ENCODE results near the gene EYS. TPM values are rescaled to one million over a fixed set of nuclear protein-coding genes. Genes with fewer than 3 reads are reported as not detected.

Gene EYS
- total RNA-seq, 1 experiment from 2014 or later: not detected

DNA sequence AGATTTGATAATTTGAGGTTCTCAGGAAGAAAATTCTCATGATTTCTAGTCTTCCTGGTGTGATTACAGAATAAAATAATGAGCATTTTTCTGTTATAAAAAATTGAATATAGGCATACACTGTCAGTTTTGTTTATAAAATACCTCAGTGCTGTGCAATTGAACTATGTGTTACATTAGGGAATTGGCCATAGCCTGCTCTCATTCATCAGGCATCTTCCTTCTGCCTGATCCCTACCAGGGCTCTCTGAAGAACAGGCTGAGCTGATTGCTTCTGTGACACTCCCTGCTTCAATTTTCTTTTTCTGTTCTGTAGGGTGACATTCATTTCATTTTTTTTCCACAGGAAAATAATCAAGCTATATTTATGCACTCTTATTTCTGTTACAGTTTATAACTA lies 1908.6 kb downstream of the EYS start:
- Histone ChIP-seq H2AFZ (ENCODE audit: low read length) (no peak overlapping the region), H3K9ac (ENCODE audit: extremely low read depth, insufficient read length, low read length) (no peak overlapping the region), H3K14ac (ENCODE audit: insufficient read depth, low read length) (no peak overlapping the region), H3K9me3 (ENCODE audit: control insufficient read depth, low read depth, low read length) (no peaks in the 10 kb centered on the region), H4K8ac (replicated peaks; ENCODE audit: insufficient read length, low read depth, low read length) (no peak overlapping the region), H3K23ac (ENCODE audit: insufficient read length, low read depth, low read length) (no peak overlapping the region), H3K27me3 (ENCODE audit: insufficient read depth, low read length) (no peaks in the 10 kb centered on the region), H2BK15ac (ENCODE audit: low read depth, low read length) (no peak overlapping the region), H2BK20ac (ENCODE audit: low read depth, low read length, poor library complexity, severe bottlenecking) (no peak overlapping the region), H3K79me2 (ENCODE audit: insufficient read depth, low read length) (no peaks in the 10 kb centered on the region), H2BK120ac (ENCODE audit: low read depth, low read length, poor library complexity, severe bottlenecking) (no peak overlapping the region), H4K5ac (ENCODE audit: insufficient read length, low read depth, low read length) (no peak overlapping the region), H3K4me1 (ENCODE audit: insufficient read depth, low read length) (no peaks in the 10 kb centered on the region), H3K27ac (ENCODE audit: insufficient read length, low read depth, low read length) (no peak overlapping the region), H4K91ac (ENCODE audit: insufficient read length, low read depth, low read length) (no peak overlapping the region), H2AK5ac (ENCODE audit: insufficient read length, low read length) (no peak overlapping the region), H3K79me1 (ENCODE audit: insufficient read depth, low read depth, low read length, poor library complexity, severe bottlenecking) (no peaks in the 10 kb centered on the region), H3K4me2 (ENCODE audit: insufficient read depth, insufficient read length, low read length) (no peak overlapping the region), H3K18ac (ENCODE audit: insufficient read length, low read depth, low read length) (no peak overlapping the region), H2BK5ac (ENCODE audit: insufficient read length, low read length) (no peak overlapping the region), H4K20me1 (ENCODE audit: control insufficient read depth, insufficient read depth, insufficient read length) (no peaks in the 10 kb centered on the region), H3T11ph (ENCODE audit: low read length) (no peak overlapping the region), H3K4ac (ENCODE audit: low read depth, low read length) (no peak overlapping the region), H3K56ac (ENCODE audit: insufficient read length, low read depth, low read length) (no peak overlapping the region), H2BK12ac (ENCODE audit: insufficient read length, low read depth, low read length) (no peak overlapping the region), H3K23me2 (ENCODE audit: insufficient read length, low read depth, low read length, poor library complexity, severe bottlenecking) (no peaks in the 10 kb centered on the region)
- TF ChIP-seq CTCF (conservative IDR thresholded peaks at IDR 0.05): no peak
- H3K4me3 Mint-ChIP-seq: no peak overlapping the region
- H3K36me3 Mint-ChIP-seq (ENCODE audit: insufficient read depth in 1 of 3, low read depth in 3 of 3): no peaks in the 10 kb centered on the region
- no peaks in the 10 kb centered on the region for H3K4me1 Mint-ChIP-seq
- H3K9me3 Mint-ChIP-seq: no peaks in the 10 kb centered on the region
- no peak for DNase-seq
- H3K27ac Mint-ChIP-seq: no peak overlapping the region
- H3K27me3 Mint-ChIP-seq (ENCODE audit: low read depth): no peaks in the 10 kb centered on the region; the same call in 1 of the 2 replicates
